ENCODE results near the gene STAG3. TPM values are rescaled to one million over a fixed set of nuclear protein-coding genes. Genes with fewer than 3 reads are reported as not detected.

The STAG3 gene
- total RNA-seq, 1 donor from 2014 or later = 0.13 TPM

GRCh38 chr7:100154651-100155491, 22.8 kb upstream of the STAG3 start:
- no peak for DNase-seq (ENCODE audit: low read depth in 2 of 2)

GRCh38 chr7:100155553-100156317, 22.0 kb upstream of the STAG3 start:
- DNase-seq (ENCODE audit: low read depth in 2 of 2) = no peak

GRCh38 chr7:100156331-100157068, 21.2 kb upstream of the STAG3 start:
- DNase-seq (ENCODE audit: low read depth in 2 of 2) = no peak

GRCh38 chr7:100157069-100157333, 20.7 kb upstream of the STAG3 start:
- DNase-seq (ENCODE audit: low read depth in 2 of 2) = no peak

GRCh38 chr7:100157334-100158228, 20.1 kb upstream of the STAG3 start:
- peak in 1 of 2 donors; percentile 46 for DNase-seq (ENCODE audit: low read depth in 2 of 2)

- peak; percentile 33 to 75 for DNase-seq (ENCODE audit: low read depth in 2 of 2)
Measured at GRCh38 chr7:100158229-100159098, 19.3 kb upstream of the STAG3 start, which contains the start of gene TRAPPC14. Gene TRAPPC14 (minus strand): TSS chr7:100158723. CDS start chr7:100158499, 224 bp downstream.

- DNase-seq (ENCODE audit: low read depth in 2 of 2) = no peak
Measured at GRCh38 chr7:100159099-100159623, 18.6 kb upstream of the STAG3 start.

GRCh38 chr7:100160067-100160466, 17.7 kb upstream of the STAG3 start:
- no peak for DNase-seq (ENCODE audit: low read depth in 2 of 2)

- DNase-seq (ENCODE audit: low read depth in 2 of 2) = no peak
Measured at GRCh38 chr7:100163006-100163531, 14.6 kb upstream of the STAG3 start.

GRCh38 chr7:100163871-100164270, 13.8 kb upstream of the STAG3 start:
- no peak for DNase-seq (ENCODE audit: low read depth in 2 of 2)

- DNase-seq (ENCODE audit: low read depth in 2 of 2) = no peak
Measured at GRCh38 chr7:100166317-100166940, 11.3 kb upstream of the STAG3 start.

- no peak for DNase-seq (ENCODE audit: low read depth in 2 of 2)
Measured at GRCh38 chr7:100166970-100167911, 10.5 kb upstream of the STAG3 start.

GRCh38 chr7:100167912-100168323, 9.8 kb upstream of the STAG3 start:
- no peak for DNase-seq (ENCODE audit: low read depth in 2 of 2)

- no peak for DNase-seq (ENCODE audit: low read depth in 2 of 2)
Measured at GRCh38 chr7:100169147-100169850, 8.4 kb upstream of the STAG3 start.

- DNase-seq (ENCODE audit: low read depth in 2 of 2) = no peak
Measured at GRCh38 chr7:100170101-100170897, 7.4 kb upstream of the STAG3 start.

- no peak for DNase-seq (ENCODE audit: low read depth in 2 of 2)
Measured at GRCh38 chr7:100171087-100171681, 6.5 kb upstream of the STAG3 start.

Data from dermis microvascular lymphatic vessel endothelial cell (primary cell).